HG03066 (cell line): ENCODE results near the gene GABBR1.
"Not testable (repeated sequence)": the region's sequence is repeated elsewhere in the genome, so short reads cannot be mapped to it uniquely, and the experiment has no call there.

ENCODE experiments used
- ATAC-seq: cut with Tn5 transposase; IDR thresholded peaks from one replicate; pipeline ENCODE4 v1.9.1; 2021; ENCODE audit warnings: low read depth; ENCODE audit not compliant: unreplicated experiment

The GABBR1 gene

DNA sequence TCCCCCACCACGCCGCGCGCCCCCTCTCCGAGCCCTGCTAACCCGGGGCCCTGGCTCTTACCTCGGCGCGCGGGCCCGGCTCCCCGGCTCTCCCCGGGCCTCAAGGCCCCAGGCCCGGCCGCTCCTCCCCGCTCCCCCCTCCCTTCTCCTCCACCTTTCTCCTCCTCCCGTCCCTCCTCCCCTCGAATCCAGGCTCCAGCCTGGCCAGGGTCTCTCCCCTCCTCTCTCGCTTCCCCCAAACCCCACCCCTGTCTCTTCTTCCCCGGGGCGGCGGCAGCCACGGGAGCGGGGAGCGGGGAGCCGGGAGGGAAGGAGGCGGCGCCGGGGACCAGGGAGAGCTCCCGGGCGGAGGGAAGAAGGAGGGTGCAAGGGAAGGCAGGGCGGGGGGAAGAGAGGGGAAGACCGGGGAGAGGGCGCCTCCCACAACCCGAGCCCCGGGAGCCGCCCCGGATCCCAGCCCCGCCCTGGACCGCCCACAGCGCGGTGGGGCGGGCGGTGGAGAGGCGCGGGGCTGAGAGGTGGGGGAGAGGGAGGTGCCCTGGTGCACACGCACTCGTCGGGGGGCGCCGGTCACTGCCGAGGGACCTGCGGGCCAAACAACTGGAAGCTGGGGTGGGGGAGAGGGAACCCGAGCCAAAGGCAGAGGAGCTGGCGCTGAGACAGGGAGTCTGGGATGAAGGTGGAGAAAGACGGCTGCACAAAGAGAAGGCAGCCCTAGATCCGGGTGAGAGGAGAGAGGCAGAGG is at the start of gene GABBR1:
TSS of gene GABBR1 (minus strand) at position 395 of the 745 bp plus-strand sequence. CDS start 798 bp downstream, outside the sequence.
- no peak for ATAC-seq

DNA sequence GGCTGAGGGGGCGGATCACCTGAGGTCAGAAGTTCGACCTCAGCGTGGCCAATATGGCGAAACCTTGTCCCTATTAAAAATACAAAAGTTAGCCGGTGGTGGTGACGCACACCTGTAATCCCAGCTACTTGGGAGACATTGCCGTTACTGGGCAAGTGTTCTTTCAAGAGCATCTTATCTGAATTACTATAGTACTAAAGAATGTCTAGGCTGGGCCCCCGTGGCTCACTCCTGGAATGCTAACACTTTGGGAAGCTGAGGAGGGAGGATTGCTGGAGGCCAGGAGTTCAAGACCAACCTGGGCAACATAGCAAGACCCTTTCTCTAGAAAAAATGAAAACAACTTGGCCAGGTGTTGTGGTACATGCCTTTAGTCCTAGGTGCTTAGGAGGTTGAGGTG is 48.8 kb upstream of the GABBR1 start:
- no peak for ATAC-seq

DNA sequence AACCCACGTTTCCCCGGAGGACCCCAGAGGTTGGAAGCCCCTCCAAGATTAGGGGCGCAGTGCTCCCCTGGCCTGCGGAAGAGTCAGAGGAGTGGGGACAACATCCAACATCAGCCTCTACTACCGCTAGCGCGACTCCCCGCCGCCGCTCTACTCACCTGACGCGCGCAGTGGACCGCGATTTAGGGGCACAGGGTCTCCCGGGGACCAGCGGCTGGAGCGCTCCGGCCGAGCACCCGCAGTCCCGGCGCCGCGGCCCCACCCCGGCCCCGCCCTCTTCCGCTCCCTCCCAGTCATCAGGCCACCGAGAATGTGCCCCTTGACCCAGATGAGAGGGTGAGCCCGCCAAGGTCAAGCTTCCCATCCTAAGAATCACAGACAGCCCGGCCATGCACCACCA is 47.9 kb upstream of the GABBR1 start, which contains the start of gene ZFP57:
TSS of gene ZFP57 (minus strand) at position 249 of the 400 bp plus-strand sequence. CDS start 4,149 bp downstream, outside the sequence.
- ATAC-seq = no peak

- no peak for ATAC-seq
These were observed 47.4 kb upstream of the GABBR1 start for GRCh38 chr6:29680416-29680815.

GRCh38 chr6:29679962-29680361 is 47.0 kb upstream of the GABBR1 start:
- ATAC-seq = no peak

DNA sequence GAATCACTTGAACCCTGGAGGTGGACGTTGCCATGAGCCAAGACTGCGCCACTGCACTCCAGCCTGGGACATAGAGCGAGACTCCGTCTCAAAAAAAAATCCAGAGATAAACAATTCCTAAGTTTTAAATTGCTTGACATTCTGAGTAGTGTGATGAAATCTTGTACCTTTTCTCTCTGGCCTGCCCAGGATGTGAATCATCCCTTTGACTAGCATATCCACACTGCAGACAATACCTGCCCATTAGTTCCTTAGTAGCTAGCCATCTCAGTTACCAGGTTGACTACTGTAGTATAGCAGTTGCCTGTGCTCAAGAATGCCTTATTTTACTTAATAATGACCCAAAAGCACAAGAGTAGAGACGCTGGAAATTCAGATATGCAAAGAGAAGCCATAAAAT is 45.1 kb upstream of the GABBR1 start:
- no peak for ATAC-seq

DNA sequence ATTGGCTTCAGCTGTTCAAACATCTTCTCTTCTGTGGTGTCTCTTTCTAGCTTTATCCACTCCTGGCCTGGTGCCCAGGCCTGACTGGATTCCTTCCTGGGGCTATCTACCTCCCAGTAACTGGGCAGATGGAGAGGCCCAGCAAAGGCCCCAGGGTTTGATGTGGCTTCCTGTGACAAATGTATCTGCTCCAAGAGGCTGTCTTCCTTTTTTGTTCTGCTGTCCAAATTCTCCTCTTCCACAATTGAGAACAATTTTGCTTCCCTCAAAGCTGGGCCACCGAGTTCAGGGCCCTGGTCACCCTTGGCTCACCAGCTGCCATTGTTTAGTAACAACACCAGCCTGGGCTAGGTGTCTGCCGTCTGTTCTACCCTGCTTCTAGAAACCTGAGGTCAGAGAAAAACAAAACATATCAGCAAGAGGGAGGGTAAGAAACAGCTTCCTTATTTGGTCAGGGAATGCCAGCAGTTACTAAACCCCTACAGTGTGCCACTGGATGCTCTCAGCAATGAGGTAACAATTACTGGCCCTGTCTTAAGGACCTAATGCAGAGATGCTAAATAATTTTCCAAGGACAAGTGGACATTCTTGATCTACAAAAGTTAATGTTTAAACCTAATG is 44.1 kb upstream of the GABBR1 start:
- ATAC-seq = no peak

- ATAC-seq = no peak
These were observed 42.6 kb upstream of the GABBR1 start for GRCh38 chr6:29675561-29675960.

- no peak for ATAC-seq
These were observed 41.0 kb upstream of the GABBR1 start for GRCh38 chr6:29674008-29674407.

DNA sequence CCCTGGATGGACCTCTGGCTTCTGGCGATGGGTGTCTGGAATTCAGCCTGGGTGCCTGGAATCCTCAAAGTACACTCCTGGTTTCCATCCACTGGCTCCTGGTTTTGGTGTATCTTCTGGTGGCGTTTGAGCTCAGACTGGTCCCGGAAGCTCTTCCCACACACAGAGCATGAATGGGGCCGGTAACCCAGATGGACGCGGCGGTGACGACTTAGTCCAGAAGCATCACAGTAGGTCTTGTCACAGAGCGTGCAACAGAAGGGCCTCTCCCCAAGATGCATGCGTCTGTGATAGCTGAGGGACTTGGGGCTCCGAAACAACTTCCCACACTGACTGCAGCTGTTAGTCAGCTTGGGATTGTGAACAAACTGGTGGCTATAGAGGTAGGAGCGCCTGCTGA is 40.2 kb upstream of the GABBR1 start:
- no peak for ATAC-seq

DNA sequence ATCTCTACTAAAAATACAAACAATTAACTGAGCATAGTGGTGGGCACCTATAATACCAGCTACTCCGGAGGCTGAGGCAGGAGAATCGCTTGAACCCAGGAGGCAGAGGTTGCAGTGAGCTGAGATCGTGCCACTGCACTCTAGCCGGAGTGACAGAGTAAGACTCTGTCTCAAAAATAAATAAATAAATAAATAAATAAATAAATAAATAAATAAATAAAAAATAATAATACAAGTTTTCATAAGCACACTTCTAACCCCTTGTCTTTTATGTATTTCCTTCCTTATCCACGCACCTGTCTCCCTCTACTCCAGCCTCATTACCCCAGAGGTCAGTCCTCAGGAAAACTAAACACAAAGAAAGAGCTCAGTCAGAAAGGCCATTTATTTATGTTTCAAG is 39.1 kb upstream of the GABBR1 start:
- not testable (repeated sequence) for ATAC-seq

- ATAC-seq = no peak
These were observed 38.0 kb upstream of the GABBR1 start for GRCh38 chr6:29671026-29671425.

GRCh38 chr6:29667158-29667557 is 34.2 kb upstream of the GABBR1 start:
- no peak for ATAC-seq

DNA sequence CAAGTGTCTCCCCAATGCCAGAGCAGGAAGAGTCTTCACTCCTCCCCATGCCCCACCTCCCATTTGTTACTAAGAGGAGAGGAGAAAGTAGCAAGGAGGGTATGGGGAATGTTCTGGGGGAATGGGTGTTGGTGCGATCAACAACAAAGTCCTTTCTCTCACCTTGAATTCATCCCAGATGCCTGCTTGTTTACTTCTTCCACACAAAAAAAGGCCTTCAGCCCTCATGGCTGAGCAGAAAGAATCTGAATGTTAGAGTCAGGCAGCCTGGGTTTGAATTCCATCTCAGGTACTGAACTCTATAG is 33.8 kb upstream of the GABBR1 start:
- no peak for ATAC-seq

- no peak for ATAC-seq
These were observed 33.2 kb upstream of the GABBR1 start for GRCh38 chr6:29665942-29666825.

DNA sequence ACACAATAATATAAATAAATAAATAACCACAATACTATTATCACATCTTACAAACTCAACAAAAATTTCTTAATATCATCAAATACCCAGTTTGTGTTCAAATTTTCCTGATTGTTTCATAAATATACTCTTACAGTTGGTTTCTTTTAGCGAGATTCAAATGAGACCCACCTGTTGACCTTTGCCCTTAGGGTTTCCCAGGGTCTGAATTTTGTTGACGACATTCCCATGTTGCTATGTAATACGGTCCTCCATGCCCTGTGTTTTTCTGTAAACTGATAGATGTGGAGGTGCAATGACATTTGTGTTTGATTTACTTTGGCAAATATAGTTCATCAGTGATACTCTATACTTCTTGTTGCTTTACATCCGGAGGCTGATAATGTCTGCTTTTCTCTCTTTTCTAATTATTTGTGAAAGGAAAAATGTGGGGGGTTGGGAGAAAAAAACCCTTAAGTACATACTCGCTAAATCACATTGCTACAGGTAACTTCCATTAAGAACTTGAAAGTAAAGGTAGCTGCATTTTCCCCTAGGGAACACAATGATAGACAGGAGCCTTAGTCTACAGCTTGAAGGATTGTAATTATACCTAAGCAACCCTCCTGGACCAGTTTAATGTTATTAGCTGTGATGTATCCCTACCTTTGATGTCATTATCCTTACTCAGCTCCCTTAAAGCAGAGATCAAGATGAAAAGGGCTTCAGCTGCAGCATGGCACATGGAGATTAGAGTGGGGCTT is 30.5 kb upstream of the GABBR1 start:
- ATAC-seq = no peak

DNA sequence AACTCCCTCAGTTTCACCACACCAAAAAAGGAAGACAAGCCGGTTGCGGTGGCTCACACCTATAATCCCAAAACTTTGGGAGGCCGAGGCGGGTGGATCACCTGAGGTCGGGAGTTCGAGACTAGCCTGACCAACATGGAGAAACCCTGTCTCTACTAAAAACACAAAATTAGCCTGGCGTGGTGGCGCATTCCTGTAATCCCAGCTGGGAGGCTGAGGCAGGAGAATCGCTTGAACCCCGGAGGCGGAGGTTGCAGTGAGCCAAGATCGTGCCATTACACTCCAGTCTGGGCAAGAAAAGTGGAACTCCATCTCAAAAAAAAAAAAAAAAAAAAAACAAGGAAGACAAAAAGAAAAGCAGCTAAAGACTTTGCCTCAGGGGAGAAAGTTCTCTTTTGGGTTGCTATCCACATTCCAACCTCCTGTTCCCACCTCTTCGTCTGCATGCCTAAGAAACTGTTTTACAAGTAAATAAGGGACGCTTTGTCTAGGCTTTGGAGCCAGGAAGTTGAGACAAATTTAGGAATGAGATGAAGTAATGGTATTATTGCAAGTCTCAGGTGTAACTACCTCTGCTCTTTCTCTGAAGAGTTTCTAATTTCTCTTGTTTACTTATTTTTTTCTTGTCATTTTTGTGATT is 28.6 kb upstream of the GABBR1 start:
- not testable (repeated sequence) for ATAC-seq

DNA sequence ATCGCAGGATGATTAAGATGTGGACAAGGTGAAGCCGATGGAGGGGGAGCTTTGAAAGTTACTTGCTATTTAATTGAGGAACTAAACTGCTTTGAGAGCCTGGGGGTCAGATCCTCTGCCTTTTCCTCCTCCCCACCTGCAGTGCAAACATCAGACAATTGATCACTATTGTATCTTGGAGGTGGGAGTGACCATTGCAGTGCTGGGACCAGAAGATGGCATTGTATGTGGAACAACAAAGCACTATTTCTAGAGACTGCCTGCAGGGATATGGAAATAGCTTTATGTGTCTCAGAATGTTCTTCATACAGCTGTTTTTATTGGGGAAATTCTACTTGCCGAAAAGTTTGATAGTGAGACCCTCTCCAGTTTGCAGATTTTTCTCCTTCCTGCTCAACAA is 28.1 kb upstream of the GABBR1 start:
- no peak for ATAC-seq

DNA sequence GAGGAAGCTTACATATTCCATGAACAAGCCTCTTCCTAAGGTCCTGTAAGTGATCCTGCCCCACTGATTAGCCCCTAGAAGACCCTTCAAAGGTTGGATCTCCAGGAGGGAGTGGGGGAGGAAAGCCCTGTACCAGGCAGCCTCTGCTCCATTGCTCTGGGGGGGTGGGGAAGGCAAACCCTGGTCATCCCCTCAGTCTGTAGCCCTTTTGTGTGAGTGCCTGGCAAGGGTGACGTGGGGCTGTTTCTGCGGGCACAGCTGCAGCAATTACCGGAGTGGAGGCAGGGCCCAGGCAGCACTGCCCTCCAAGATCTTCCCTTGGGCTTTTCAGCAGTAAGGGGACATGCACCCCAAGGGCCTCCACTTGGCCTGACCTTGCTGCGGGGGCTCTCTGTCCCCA is 23.8 kb upstream of the GABBR1 start, which contains the start of gene MOG:
TSS of gene MOG (plus strand) at position 295 of the 400 bp plus-strand sequence. CDS start 118 bp downstream, outside the sequence.
- no peak for ATAC-seq

- no peak for ATAC-seq
These were observed 23.2 kb upstream of the GABBR1 start for GRCh38 chr6:29656157-29656556.
